HepG2 (cell line): ENCODE results near the gene EPHA3. TPM values are rescaled to one million over a fixed set of nuclear protein-coding genes. Genes with fewer than 3 reads are reported as not detected.

ENCODE experiments used
- ARID5B ChIP-seq: IDR thresholded peaks from 2 replicates; pipeline ENCODE4 v1.4.0; 2020; ENCODE audit warnings: mild to moderate bottlenecking, missing genetic modification reagents
- HIVEP1 ChIP-seq: sonication (generic); formaldehyde crosslinking; IDR thresholded peaks from 2 replicates; pipeline ENCODE4 v1.4.0; 2020; ENCODE audit warnings: mild to moderate bottlenecking, missing genetic modification reagents
- HOXA7 ChIP-seq: sonication (generic); formaldehyde crosslinking; IDR thresholded peaks from 2 replicates; pipeline ENCODE4 v1.8.1; 2022; ENCODE audit warnings: mild to moderate bottlenecking, missing genetic modification reagents, moderate library complexity
- KDM2A ChIP-seq: sonication (generic); formaldehyde crosslinking; IDR thresholded peaks from 2 replicates; pipeline ENCODE4 v1.4.0; 2020; ENCODE audit warnings: low read depth, missing genetic modification reagents, borderline replicate concordance
- PLRG1 ChIP-seq: fragments of 450-650 bp; conservative IDR thresholded peaks from 2 replicates; pipeline ENCODE4 v1.6.1; 2016
- PRDM15 ChIP-seq: sonication (generic); formaldehyde crosslinking; IDR thresholded peaks from 2 replicates; pipeline ENCODE4 v1.4.0; 2020; ENCODE audit warnings: missing genetic modification reagents
- RAD51 ChIP-seq: fragments of 450-650 bp; IDR thresholded peaks from 2 replicates; pipeline ENCODE4 v1.6.1; 2016; ENCODE audit warnings: borderline replicate concordance
- RFX1 ChIP-seq: fragments of 450-650 bp; IDR thresholded peaks from 2 replicates; pipeline ENCODE4 v1.6.1; 2017
- SALL1 ChIP-seq: sonication (generic); formaldehyde crosslinking; IDR thresholded peaks from 2 replicates; pipeline ENCODE4 v1.8.0; 2022; ENCODE audit warnings: mild to moderate bottlenecking, missing genetic modification reagents
- STAT5B ChIP-seq: sonication (generic); formaldehyde crosslinking; IDR thresholded peaks from 2 replicates; pipeline ENCODE4 v1.4.0; 2020; ENCODE audit warnings: missing genetic modification reagents
- TP53 ChIP-seq: sonication (generic); formaldehyde crosslinking; conservative IDR thresholded peaks from 2 replicates; pipeline ENCODE4 v1.4.0; 2020; ENCODE audit warnings: missing genetic modification reagents
- TRAFD1 ChIP-seq: sonication (generic); formaldehyde crosslinking; IDR thresholded peaks from 2 replicates; pipeline ENCODE4 v1.5.1; 2020; ENCODE audit warnings: missing genetic modification reagents, mild to moderate bottlenecking, borderline replicate concordance
- ZBTB33 ChIP-seq: sonication (generic); formaldehyde crosslinking; IDR thresholded peaks from 2 replicates; pipeline ENCODE4 v1.4.0; 2020; ENCODE audit warnings: missing genetic modification reagents
- ZNF3 ChIP-seq: IDR thresholded peaks from 2 replicates; pipeline ENCODE4 v1.7.0; 2017; ENCODE audit warnings: inconsistent platforms
- ZNF331 ChIP-seq: sonication (generic); formaldehyde crosslinking; IDR thresholded peaks from 2 replicates; pipeline ENCODE4 v1.4.0; 2020; ENCODE audit warnings: missing genetic modification reagents
- ZNF749 ChIP-seq: sonication (generic); formaldehyde crosslinking; IDR thresholded peaks from 2 replicates; pipeline ENCODE4 v1.8.0; 2022; ENCODE audit warnings: mild to moderate bottlenecking, missing genetic modification reagents, moderate library complexity, borderline replicate concordance
- polyA plus RNA-seq, 8 experiments: library from polyadenylated mRNA; depleted of rRNA in 3 of 8; stranded (reverse) in 7 of 8; unstranded in 1 of 8; fragments of >200 nt; fragmentation: Illumina TruSeq in 4 of 8; extraction: Trizol in 4 of 8; gene quantifications; 2 replicates each; pipeline versions ENCODE4 v1.2.1 to v1.2.3, GENCODE V29; 2011 to 2016; ENCODE audit warnings: low read depth in 4 of 8, missing spikeins in 1 of 8, mixed read lengths in 1 of 8; ENCODE audit not compliant: insufficient read depth in 1 of 8
- total RNA-seq, 5 experiments: library from RNA; depleted of rRNA; stranded (reverse); fragments of >200 nt; fragmentation: Illumina TruSeq; extraction: Trizol; gene quantifications; 2 replicates each; pipeline ENCODE4 v1.2.3, GENCODE V29; 2016; ENCODE audit warnings: low read depth in 1 of 5

EPHA3 gene
- total and polyA plus RNA-seq, 2 of the 13 experiments (the other 11 are each of a cell fraction or from before 2014, with no cell fraction given) = 0.01 TPM; not detected in 1

- TF ChIP-seq ARID5B (0 out of 2 replicates have a peak, but pooled peaks have one; percentile 15), TP53 (CRISPR knock-in tag) (no peak), TRAFD1 (CRISPR knock-in tag) (no peak), HIVEP1 (peak; percentile 11; the same call in 1 of the 2 replicates), PRDM15 (no peak), PLRG1 (no peak), RAD51 (no peak), SALL1 (peak; percentile 52; the same call in 1 of the 2 replicates), STAT5B (no peak), ZNF749 (CRISPR knock-in tag) (no peak), ZNF331 (no peak), ZBTB33 (0 out of 2 replicates have a peak, but pooled peaks have one; percentile 10), HOXA7 (CRISPR knock-in tag) (0 out of 2 replicates have a peak, but pooled peaks have one; percentile 36), ZNF3 (CRISPR knock-in tag) (no peak), KDM2A (CRISPR knock-in tag) (peak; percentile 55; the same call in 1 of the 2 replicates), RFX1 (no peak)
Observed at GRCh38 chr3:89107461-89108290, at the start of gene EPHA3 (continued).
